K562 (cell line): Measurements from ENCODE around the gene SLC43A1. TPM values are rescaled to one million over a fixed set of nuclear protein-coding genes. Genes with fewer than 3 reads are reported as not detected.

Experiments used
- CBX8 ChIP-seq: fragments of 200-600 bp; sonication (generic); IDR thresholded peaks from 2 replicates; pipeline ENCODE4 v1.6.1; 2012; ENCODE audit warnings: borderline replicate concordance, mixed run types, low read depth, mild to moderate bottlenecking, moderate library complexity, mixed read lengths, low read length, control low read depth, inconsistent platforms; ENCODE audit not compliant: poor library complexity, severe bottlenecking; ENCODE audit errors: extremely low read depth
- DIDO1 ChIP-seq: fragments of 450-650 bp; IDR thresholded peaks from 2 replicates; pipeline ENCODE4 v1.6.1; 2016; ENCODE audit warnings: low read depth, missing biosample characterization, missing genetic modification characterization
- HNRNPK ChIP-seq: fragments of 200-400 bp; formaldehyde crosslinking; IDR thresholded peaks from one replicate; pipeline ENCODE4 v1.6.1; 2018; ENCODE audit warnings: mild to moderate bottlenecking, low read depth, low read length; ENCODE audit not compliant: poor library complexity, severe bottlenecking
- NR2C2 ChIP-seq, 2 experiments: fragments of 200-800 bp in 1 of 2; sonication (Bioruptor generic) in 1 of 2; sonication (generic) in 1 of 2; formaldehyde crosslinking in 1 of 2; IDR thresholded peaks; 2 replicates each; pipeline versions ENCODE4 v1.6.1 to v1.8.0; 2016 to 2022; ENCODE audit warnings: mild to moderate bottlenecking in 1 of 2, missing compliant biosample characterization in 1 of 2, missing genetic modification characterization in 1 of 2, missing genetic modification reagents in 1 of 2
- PML ChIP-seq: IDR thresholded peaks from 2 replicates; pipeline ENCODE4 v1.6.1; 2012; ENCODE audit warnings: low read length, inconsistent platforms
- ZBTB40 ChIP-seq, 2 experiments: fragments of 450-650 bp in 1 of 2; sonication (generic) in 1 of 2; formaldehyde crosslinking in 1 of 2; IDR thresholded peaks; 2 replicates each; pipeline versions ENCODE4 v1.7.1 to v1.9.0; 2016 to 2022; ENCODE audit warnings: inconsistent platforms in 1 of 2, mild to moderate bottlenecking in 1 of 2, missing genetic modification reagents in 1 of 2
- ZNF354B ChIP-seq: fragments of 250-450 bp; sonication (Bioruptor Pico); IDR thresholded peaks from 2 replicates; pipeline ENCODE4 v1.4.0; 2020
- polyA plus RNA-seq, 8 experiments: library from polyadenylated mRNA; depleted of rRNA in 4 of 8; stranded (reverse) in 5 of 8; unstranded in 3 of 8; fragments of >200 nt; fragmentation: Nextera tagmentation in 2 of 8; fragmentation: Illumina TruSeq in 1 of 8; extraction: Ambion mirVana in 2 of 8; extraction: Trizol in 1 of 8; gene quantifications; 2 replicates each; pipeline versions ENCODE4 v1.2.1 to v1.2.3, GENCODE V29; 2011 to 2014; ENCODE audit warnings: inconsistent platforms in 1 of 8, missing spikeins in 1 of 8
- total RNA-seq, 7 experiments: library from RNA; depleted of rRNA in 6 of 7; stranded (reverse); fragments of >200 nt in 6 of 7; fragmentation: Illumina TruSeq in 2 of 7; extraction: Trizol in 2 of 7; gene quantifications; 2 replicates each; pipeline versions ENCODE4 v1.2.1 to v1.2.3, GENCODE V29; 2011 to 2021; ENCODE audit warnings: low replicate concordance in 1 of 7

SLC43A1 gene
- total and polyA plus RNA-seq, 9 of the 15 experiments (the other 6 are each of a cell fraction or from before 2014, with no cell fraction given), result 2.6 to 41.8 (median 24.6) TPM

DNA sequence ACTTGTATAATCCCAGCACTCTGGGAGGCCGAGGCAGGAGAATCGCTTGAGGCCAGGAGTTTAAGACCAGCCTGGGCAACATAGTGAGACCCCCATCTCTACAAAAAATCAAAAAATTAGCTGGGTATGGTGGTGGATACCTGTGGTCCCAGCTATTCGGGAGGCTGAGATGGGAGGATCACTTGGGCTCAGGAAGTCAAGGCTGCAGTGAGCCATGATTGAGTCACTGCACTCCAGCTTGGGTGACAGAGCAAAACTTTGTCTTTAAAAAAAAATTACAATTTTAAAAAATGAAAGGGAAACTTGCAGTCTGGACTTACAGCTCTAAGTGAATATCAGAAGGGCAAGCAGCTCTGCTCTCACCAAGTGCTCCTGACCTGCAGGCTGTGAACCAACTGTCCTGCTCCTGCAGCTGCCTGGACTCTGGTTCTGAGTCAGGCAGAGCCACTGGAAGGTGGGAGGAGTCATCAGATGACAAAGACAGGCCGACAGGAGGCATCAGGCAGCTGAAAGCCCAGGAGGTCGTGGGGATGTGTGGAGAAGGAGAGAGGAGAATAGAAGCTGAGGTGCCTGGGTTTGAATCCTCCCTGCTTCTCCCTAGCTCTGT lies 31.5 kb upstream of the SLC43A1 start (continued):
- no peak for TF ChIP-seq ZBTB40 (IDR thresholded peaks at IDR 0.05)
- no peak for TF ChIP-seq ZBTB40 (CRISPR knock-in tag; IDR thresholded peaks at IDR 0.05)
- TF ChIP-seq PML, result no peak
- TF ChIP-seq DIDO1 (tag), result no peak
- TF ChIP-seq CBX8, result no peak
- TF ChIP-seq NR2C2 (CRISPR knock-in tag; IDR thresholded peaks at IDR 0.05), result no peak
- no peak for TF ChIP-seq NR2C2 (tag; IDR thresholded peaks at IDR 0.05)
- no peak for TF ChIP-seq HNRNPK
- no peak for TF ChIP-seq ZNF354B (CRISPR knock-in tag)
